Activated CD4-positive, alpha-beta T cell treated with anti-CD3 and anti-CD28 coated beads, Interleukin-2, amount 50 U/mL, for 4 hours (primary cell): ENCODE data around the gene CORO1C.

Experiments
- DNase-seq, 2 experiments: peaks; one replicate each; pipeline ENCODE4 v3.0.0-alpha.2; 2020

Gene CORO1C

DNA sequence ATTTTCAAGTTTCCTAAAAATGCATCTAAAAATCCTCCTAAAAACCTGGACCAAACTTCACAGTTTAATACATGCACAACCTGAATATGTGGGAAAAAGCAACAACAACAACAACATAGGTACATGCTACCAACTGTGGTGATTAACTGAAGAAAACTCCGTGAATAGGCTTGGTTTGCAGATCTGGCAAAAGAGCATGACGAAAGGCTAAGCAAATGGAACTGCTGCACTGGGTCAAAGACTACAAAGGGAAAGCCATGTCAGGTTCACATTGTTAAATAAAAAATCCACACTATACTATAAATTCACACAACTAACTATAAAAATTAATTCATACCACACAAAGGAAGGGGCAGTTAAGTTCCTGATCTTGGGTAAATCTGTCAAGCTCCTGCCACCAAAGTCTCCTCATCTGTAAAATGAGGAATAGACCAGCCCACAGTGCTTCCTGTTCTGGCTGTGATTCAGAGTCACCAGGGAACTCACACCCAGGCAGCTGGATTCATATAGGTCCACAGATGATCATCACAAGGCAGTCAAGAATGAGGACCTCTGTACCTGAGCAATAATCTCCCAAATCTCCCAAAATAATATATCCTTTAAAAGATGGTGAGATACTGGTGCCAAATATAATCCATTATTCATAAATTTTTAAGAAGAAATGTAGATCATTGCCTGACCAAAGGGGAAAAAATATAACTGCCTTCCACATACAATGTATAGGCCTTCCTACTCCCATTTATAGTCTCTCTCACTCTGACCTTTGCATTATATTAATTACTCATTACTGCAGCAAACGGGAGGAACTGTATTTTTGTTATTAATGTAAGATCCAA, 7.0 kb downstream of the CORO1C start:
- no peak for DNase-seq

DNA sequence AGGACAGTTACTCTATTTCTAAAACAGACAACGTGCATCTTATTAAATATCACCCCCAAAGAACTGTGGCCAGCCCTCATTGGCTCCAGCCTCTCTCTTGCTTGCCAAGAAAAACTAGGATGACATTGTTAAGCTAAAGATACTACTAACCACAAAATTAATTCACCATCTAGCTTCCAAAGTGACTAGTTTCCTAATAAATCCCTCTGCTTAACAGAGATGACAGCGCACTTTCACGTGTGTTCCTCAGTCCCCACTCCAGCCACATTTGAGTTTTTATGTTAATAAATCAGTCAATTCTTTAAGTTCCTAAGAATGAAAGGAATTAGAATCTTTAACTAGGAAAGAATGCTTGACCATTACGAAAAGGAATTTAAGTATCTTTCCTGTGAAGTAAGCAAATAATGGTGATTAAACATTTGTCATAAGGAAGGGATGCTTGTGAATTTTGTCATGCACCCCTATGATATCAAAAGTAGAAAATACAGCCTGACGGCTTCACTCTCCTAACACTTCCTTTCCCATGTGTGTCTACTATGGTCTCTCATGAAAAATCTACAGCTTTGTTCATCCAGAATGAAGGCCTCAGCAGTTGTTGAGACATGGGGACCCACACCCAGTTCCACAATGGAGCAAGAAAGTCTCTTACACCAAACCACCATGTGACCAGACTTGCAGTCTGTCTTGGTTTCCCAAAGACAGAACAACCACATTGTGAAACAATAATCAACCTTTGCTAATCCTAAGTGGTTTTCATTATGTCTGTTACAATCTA, 8.1 kb downstream of the CORO1C start:
- DNase-seq: no peak

DNA sequence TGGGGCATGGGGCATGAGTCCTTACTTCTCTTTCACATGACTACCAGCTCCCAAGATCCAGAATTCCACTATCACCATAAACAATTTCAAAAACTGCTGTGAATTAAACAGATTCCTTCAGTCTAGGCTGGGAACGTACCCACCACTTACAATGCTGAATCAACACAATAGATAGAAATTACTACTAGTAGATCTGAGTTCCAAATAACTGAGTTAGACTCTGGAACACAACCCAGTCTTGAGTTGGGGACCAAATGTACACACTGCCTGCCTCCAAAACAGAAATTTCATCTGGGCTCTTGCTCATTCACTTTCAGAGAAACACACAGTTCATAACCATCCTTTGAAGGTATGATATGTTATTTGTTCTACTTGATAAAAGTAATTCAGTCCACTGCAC, 8.9 kb downstream of the CORO1C start:
- DNase-seq: no peak

DNA sequence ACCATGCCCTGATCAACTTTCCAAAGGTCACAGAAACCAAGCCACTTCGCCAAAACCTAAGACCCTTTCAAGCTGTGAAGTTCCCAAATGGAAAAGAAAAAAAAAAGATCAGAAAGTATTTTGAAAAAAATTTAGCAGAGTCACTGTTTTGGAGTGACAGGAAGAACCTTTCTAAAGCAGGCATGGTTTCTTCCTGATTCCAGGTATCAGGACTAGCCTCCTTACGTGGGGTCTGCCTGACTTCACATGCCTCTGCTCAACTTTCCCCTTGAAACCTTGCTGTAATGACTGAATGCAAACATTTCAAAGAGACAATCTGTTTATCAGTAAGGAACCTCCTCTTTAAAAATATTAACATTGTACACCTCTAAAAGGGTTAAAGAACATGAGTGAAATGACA, 9.5 kb downstream of the CORO1C start:
- no peak for DNase-seq

DNA sequence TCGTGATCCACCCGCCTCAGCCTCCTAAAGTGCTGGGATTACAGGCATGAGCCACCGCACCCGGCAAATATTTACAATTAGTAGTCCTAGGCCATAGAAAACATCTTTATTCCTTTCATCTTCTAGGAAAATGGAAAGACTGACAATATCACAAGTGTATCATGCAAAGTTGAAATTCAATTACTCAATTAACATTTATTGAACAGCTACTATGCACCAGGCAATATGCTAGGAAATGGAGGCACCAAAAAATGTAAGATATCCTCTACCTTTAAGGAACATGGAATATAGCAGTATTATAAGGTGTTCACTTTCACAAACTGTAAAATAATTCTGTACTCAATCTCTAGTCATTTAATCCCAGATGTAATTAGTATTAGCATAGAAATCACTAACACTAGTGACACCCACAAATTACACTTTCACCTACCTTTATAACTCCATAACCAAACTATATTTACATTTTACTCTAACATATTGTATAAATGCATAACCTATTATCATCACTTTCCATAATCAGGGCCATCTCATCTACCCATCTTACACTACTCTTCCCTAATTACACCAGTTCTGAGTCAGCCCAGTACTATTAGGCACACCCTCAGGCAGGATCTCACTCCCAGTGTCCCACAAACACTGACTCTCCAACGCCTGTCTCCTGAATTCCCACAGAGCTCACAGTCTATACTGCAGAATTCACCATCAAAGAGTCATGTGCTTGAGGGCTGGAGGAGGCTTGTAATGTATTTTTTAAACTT, 10.4 kb downstream of the CORO1C start:
- no peak for DNase-seq

DNA sequence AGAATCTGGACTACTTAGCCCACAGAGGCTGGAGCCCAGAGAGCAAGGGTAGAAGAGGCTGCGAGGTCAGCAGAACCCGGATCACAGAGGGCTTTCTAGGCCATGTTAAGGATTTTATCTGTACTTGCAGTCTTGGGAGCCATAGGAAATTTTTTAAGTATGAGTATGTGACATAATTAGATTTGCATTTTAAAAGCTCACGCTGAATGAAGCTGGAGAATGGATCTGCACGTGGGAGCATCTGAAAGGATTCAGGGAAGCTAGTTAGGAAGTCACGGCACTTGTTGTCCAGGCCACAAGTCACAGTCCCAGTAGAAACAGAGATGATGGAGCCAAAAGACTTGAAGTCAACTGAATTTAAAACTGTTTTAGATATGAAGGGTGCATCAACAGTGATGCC, 14.1 kb downstream of the CORO1C start:
- DNase-seq: no peak

DNA sequence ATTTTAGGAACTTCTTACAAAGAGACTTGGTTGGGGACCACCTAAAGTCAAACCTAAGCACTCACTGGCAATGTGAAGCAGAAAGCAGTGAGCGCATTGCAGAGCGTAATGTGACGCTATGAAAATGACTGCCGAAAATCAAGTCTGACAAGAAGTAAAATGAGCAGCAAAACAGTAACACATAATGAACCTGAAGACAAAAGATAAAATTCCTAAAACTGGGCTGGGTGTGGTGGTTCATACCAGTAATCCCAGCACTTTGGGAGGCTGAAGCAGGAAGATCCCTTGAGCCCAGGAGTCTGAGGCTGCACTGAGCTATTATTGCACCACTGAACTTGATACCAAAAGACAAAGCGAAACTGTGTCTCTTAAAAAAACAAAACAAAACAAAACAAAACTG, 16.5 kb downstream of the CORO1C start:
- no peak for DNase-seq

DNA sequence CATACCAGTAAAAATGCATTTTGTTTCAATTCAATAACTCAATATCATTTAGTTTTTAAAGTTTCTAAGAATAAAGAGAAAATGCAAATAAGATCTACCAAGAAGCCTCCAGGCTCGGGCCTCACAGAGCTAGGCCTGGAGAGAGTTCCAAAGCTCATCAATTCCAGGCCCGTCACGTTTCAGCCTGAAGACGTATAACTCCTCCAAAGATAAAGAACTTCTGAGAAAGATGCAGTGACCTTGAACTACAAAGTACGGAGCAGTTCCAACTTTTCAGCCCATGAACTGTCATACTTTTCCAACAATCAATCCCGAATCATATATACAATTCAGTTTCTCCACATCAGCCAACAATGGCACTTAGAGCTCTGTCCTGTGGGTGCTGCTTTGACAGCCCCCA, 17.8 kb downstream of the CORO1C start:
- no peak for DNase-seq

DNA sequence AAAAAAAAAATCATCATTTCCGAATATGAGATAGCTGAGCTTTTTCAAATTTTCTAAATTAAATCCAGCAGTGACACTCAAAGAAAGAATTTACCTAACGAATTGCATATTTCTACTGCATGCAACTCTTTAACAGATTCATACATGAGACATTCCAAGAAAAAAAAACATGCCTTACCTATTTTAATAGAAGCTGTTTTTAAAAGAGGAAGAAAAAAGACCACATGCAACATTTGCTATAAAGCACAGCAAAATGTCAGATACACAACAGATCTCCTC, 18.5 kb downstream of the CORO1C start:
- DNase-seq: no peak

DNA sequence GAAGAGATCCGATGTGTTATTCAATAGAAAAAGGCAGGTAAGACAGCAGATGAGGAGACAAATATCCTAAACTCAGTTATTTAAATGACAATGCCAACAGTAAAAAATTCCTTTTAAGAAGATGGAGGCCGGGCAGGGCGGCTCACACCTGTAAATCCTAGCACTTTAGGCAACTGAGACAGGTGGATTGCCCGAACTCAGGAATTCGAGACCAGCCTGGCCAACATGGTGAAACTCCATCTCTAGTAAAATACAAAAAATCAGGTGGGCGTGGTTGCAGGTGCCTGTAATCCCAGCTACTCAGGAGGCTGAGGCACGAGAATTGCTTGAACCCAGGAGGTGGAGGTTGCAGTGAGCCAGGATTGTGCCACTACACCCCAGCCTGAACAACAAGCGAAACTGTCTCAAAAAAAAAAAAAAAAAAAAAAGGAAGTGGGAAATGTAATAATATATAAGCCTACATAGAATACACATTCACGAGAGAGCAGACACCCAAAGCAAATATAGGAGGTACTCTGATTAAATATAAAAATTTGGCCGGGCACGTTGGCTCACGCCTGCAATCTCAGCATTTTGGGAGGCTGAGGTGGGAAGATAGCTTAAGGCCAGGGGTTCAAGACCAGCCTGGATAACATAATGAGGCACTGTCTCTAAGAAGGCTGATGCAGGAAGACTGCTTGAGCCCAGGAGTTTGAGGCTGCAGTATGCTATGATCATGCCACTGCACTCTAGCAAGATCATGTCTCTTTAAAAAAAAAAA, 19.0 kb downstream of the CORO1C start:
- DNase-seq: no peak

DNA sequence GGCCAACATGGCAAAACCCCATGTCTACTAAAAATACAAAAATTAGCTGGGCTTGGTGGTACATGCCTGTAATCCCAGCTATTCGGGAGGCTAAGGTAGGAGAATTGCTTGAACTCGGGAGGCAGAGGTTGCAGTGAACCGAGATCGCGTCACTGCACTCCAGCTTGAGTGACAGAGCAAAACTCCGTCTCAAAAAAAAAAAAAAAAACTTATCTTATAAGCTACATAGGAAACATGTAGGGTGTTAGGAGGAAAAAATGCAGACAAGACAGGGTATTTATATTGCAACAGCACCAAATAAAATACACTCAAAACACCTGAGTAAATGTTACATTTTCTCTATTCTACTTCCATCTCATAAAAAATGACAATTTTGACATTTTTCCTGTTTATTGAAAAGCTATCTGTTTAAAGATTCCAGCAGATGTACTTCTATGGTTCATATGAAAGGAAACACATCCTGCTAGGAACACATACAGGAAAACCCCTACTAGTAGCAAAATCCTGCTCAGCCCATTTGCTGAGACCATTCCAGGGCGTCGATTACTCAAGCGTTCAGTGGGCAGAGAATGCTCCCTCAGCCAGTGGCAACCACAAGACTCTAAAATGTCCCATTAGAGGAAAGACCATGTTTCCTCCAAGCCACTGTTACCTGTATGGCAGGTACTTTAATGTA, 19.7 kb downstream of the CORO1C start:
- no peak for DNase-seq

DNA sequence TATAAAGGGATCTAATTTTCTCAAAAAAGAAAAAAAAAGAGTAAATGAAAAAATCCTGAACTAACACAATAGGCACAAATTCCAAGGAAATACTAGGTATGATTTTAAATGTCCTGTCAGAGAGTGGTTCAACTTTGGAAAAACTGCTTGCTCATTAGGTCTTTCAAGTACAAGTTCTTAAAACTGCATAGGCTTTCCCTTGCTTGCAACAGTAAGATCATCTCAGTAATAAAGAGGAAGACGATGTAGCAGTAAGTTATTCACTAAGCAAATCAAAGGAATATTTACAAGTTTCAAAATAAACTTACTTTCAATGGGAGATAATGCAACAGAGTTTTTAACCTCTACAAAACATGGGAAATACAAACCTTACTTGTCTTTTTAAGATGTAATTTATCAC, 21.6 kb downstream of the CORO1C start:
- no peak for DNase-seq

DNA sequence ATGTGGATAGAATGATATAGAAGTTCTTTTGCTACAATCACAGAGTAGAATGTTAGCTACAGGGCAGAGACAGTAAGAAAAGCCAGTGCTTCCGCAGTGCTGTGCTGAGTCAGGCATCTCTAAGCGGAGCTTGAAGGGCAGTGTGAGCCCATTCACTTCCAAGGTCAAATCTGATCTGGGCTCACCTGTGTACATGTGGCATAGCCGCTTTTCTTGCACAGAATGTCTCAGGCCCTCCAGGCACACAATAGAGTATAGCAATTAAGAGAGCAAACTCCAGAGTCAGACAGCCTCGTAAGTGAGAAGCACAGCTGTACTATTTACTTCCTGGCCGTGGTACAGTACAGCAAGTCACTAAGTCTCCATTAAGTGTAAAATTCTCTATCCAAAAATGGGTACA, 26.8 kb downstream of the CORO1C start:
- no peak for DNase-seq

DNA sequence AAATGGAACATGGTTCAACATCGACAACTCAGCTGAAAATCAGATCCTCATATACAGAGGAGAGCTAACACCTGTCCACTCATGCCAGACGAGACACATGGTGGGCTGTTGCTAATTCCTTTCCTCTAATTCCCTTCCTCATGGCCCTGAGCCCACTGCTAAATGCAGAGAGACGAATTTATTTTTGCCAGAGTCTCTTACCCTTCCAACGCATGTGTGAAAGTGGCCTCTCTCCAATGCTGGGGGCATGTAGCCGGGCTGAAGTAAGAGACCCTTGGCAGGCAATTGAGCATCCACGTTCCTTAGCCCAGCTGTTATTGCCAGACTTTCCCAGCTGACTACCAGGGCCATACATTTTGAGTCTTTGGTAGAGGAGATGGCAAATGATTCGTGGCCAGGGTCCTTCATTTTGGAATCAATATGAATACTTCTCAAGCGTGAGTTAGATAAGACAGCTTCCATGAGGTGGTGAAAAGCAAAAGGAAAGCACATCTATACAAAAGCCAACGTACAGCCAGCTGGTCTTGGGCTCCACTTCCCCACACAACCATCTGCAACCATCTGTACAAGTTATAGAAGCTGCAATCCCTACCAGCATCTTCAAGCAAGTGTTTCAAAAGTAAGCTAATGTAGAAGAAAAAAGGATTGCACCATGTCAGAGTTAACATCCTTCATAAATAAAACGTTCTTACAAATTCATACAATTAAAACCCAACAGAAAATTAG, 28.6 kb downstream of the CORO1C start:
- DNase-seq: no peak

DNA sequence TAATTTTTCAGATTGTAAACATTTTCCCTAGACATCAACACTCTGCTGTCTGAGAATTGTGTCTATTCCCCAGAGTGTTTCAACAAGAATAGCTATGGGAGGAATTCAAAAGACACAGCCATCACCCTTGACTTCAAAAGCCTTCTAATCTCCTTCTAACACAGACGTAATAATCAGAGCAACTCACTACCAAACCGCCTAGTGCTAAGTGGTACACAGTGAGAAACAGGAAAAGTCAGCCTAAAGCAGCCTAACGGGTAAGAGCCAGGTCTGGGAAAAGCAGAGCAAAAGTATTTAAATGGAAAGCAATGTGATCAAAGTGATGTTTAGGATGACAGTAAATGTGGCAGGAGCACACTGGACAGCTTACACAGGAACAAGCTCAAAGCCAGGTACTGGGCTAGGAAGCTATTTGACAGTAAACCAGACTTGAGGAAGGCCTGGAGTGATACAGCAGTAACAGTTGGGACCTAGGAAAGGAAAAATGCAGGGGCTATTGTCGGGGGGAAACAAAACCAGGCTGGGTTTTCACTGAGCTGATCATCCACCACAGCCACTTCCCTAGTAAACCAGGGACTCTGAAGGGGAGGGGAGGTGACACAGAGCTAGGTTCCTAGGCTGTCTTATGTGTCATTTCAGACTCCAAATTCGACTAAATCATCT, 29.4 kb downstream of the CORO1C start:
- no peak for DNase-seq

DNA sequence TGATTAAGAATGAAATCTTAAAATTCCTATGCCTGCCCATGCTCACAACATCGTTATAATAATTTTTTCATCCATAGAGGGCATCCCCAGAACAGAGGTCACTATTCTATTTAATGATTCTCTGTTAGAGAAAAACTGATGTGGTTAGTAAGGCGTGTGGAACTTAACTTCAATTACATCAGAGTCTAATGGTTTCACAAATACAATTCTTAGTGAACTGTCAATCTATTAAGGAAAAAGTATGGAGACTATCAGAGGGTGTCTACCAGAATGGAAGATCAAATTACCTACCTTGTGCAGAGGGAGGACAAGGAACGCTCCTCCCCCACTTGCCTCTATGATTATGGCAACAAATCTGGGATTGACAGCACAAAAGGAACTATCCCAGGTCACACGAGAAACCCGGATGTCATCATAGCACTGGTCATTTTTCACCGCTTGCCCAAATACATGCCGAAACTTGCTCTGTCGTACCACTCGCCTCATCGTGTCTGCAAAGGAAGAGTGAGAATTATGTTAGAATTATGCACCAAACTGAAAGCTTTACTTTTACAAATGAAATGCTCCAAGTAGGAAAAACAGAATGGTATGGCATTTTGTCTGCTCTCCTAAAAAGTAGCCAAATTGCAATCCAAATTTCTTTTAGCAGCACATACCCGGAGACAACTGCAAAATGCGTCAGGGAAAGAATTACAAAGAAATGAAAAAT, 30.3 kb downstream of the CORO1C start:
- no peak for DNase-seq

DNA sequence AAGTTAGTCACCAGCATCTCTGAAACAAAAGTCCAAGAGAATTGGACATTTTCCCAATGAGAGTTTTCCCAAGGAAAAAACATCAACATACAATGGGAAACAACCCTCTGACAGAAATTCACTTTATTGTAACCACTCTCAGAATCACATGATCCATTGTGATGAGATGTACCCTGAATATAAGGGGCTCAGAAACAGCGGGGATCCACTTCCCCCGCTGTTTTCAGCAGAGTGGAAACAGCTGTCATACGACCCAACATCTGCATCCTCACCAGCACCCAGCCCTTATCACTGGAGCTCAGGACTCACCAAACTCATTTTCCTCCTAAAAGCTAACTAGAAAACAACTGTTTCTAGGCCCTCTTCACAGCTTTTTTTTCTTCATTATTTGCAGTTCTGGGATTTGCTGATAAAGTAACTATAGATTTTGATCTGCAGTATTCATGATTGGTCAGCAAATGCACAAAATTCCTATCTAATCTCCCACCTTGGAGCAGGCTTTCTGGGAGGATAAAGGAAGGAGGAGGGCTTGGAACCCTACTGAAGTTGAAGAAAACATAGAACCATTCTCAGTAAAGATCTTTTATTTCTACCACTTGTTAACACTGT, 31.3 kb downstream of the CORO1C start:
- DNase-seq: no peak

DNA sequence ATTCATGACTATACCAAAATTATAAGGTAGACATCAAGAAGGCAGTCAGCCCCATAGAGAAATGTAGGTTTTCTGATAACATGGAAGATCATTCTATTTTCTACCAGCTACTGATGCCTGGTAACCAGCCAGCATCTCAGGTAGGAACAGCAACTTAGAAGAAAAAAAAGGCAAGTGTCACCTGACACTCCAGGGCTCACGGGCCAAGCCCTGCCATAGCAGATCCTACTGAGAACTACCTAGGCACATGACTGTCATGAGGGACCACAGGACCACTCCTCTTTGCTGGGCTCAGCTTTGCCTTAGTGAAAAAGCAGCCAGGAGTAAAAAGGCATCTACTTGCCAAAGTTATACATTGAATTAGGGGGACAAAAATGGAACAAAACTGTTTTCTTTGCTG, 33.4 kb downstream of the CORO1C start:
- DNase-seq: no peak

DNA sequence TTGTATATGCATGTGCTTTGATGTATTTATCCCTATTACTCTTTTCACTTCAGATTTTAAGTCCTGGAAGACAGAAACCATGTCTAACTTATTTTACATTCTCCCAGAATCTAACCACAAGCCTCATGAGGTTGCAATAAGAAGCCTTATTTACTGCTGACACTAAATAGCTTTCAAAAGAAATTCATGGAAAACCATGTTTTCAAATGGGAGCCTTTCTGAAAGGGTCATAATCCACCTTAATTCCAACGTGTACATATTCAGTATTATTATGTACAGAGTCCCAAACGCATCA, 34.4 kb downstream of the CORO1C start:
- DNase-seq: no peak
